GM21737 (cell line): Measurements from ENCODE around the gene MICALL2.

Experiments
- ATAC-seq: cut with Tn5 transposase; IDR thresholded peaks from one replicate; pipeline ENCODE4 v1.9.1; 2021; ENCODE audit warnings: mild to moderate bottlenecking, moderate library complexity; ENCODE audit not compliant: unreplicated experiment

The MICALL2 gene

GRCh38 chr7:1493571-1493970 is 34.3 kb upstream of the MICALL2 start:
- ATAC-seq: no peak

- no peak for ATAC-seq
Observed at GRCh38 chr7:1493129-1493528, 33.9 kb upstream of the MICALL2 start.

- ATAC-seq: no peak
Observed at GRCh38 chr7:1492640-1493039, 33.4 kb upstream of the MICALL2 start.

DNA sequence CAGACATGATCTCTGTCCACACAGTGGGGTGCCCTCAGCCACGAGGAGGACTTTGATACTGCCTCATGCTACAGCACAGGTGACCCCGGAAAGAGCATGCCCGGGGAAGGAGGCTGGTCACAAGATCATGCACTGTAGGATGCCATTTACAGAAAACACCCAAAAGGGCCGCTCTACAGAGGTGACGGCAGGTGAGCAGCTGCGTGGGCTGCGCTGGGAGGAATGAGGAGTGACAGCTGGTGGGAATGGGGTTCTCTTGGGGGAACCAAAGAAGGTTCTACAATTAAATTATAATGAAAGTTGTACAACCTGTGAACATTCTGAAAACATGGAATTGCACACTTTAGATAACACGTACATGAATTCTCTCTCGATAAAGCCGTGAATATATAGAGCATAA is 33.0 kb upstream of the MICALL2 start:
- ATAC-seq: no peak

DNA sequence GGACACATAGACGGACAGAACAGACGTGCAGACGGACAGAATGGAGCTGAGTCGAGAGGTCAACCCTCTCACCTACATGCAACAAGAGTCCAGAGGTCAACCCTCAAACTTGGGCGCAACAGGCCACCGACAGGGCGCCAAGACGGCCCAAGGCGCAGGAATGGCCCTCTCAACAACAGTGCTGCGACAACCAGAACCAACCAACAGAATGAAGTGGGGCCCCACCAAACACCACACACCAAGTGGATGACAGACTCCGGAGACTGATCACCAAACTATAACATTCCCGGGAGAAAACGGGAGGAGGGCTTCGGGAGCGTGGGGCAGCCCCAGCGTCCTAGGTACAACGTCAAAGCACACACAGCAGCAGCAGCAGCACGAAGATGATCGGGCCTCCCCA is 31.6 kb upstream of the MICALL2 start:
- no peak for ATAC-seq

DNA sequence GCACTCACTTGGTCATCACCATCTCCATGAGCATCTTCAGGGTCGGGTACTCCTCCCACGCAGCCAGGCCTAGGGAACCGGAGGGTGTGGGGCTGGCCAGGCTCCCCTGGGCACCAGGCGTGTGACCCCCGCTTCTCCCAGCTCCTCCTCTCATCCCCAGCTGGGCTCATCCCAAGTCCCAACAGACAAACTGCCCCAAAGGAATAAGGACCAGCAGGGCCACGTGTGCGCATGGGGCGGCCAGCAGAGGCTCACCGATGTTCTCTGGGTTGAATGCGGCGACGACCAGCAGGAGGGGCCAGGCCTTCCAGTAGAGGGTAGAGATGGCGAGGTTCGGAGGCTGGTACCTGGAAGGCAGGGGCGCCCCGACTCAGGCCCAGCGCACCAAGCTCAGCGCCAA is 30.1 kb upstream of the MICALL2 start:
- no peak for ATAC-seq

GRCh38 chr7:1488016-1488415 is 28.7 kb upstream of the MICALL2 start:
- ATAC-seq: no peak

- ATAC-seq: no peak
Observed at GRCh38 chr7:1487466-1487865, 28.2 kb upstream of the MICALL2 start.

DNA sequence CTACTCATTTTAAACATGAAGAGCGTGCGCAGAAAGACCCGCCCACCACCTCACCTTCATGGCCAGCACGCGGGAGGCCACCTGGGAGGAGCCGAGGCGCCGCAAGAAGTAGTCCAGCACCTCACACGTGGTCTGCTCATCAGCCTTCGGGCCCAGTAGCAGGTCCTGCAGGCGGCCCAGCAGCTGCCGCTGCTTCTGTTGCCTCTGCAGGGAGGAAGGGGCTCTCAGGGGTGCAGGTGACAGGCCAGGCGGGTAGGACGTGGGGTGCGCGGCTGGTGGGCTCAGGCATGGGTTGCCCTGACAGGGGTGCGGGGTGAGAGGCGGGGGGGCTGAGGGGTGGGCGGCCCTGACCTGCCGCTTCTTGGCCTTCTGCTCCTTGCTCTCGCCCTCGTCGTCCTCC is 27.3 kb upstream of the MICALL2 start:
- no peak for ATAC-seq

- ATAC-seq: no peak
Observed at GRCh38 chr7:1485156-1485555, 25.9 kb upstream of the MICALL2 start.

- ATAC-seq: no peak
Observed at GRCh38 chr7:1484569-1484968, 25.3 kb upstream of the MICALL2 start.

DNA sequence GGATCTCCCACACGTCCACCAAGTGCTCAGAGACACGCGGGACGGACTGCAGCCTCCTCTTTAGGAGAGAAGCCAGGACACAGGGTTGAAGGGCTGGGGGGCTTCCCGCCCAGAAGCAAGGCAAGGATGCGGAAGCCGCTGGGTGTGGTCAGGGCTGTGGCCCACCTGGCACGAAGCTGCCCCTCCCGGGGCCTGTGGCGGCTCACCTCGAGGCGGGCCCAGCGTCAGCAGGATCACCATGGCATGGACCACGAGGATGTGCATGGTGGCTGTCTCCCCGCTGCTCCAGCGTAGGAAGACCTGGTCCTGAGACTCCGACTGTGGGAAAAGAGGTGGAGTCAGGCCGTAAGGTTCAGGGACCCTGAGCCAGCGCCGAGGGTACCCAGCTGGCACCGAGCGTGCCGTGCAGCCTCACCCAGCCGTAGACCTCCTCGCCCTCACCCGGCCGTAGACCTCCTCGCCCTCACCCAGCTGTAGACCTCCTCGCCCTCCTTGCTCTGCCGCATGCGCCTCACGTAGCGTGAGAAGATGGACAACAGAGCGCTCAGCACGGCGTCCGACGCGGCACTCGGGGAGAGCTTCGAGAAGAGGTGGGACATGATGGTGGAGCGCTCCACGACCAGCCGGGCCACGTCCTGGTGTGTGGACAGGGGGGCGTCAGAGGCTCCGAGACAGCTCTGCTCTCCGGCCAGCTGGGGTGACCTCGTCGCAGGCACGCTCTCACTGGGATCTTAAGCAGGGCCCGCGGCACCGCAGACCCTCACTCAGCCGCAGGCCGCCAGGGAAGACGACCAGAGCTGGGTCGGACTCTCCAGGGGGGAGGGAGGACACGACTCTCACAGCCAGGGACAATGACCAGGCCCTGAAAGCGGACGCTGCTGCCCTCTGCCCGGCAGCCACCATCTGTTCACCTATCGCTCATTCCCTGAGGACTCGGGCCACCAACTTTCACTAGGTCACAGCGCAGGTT is 24.6 kb upstream of the MICALL2 start:
- ATAC-seq: no peak

DNA sequence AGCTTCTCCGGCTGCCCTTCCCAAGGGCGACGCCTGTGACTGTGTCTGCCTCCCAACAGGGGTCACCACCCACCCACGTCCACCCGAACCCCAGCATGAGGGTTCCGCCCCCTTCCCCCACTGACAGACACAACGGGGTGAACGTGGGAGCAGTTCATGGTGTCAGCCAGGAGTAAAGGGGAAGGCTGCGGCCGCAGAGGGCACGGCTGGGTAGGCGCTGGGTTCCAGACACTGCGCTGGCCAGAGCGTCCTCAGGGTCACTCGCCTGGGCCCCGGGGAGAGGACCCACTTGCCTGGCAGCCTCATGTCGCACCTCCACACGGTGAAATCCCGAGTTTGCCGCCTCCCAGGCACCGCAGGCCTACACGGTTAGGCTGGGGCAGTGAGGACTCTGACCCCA is 23.8 kb upstream of the MICALL2 start:
- no peak for ATAC-seq

GRCh38 chr7:1481300-1481699 is 22.0 kb upstream of the MICALL2 start:
- ATAC-seq: no peak

DNA sequence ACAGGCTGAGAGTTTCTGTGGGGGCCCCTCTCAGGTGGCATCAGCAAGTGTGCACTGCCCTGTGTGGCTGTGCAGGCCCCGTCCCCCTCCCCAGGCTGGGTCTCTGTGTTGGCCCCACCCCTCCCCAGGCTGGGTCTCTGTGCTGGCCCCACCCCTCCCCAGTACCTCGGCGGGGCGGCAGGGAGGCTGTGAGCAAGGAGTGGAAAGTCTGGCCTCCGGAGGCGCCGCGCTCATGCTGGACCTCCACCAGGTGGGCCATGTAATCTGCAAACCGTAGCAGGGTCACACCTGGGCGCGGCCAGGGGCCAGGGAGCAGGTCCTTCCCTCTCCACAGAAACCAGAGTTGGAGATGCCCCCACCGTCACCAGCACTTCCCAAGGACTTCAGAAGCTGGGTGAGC is 21.4 kb upstream of the MICALL2 start:
- no peak for ATAC-seq

DNA sequence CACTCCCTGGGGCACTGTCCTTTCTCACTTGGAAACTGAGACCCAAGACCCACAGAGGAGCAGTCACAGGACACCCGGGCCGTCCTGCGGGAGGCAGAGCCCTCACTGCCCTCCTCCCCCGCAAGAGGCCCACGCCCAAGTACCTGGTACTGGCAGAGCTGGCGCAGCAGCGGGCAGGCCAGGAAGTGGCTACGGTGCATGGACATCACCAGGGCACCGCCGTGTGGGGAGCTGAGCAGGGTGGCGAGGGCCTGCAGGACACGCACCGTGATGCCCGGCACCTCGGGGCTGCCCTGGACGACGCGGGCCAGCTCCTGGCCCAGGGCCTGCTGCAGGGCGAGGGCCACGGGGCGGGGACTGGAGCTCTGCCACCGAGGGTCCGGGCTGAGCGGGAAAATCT is 20.0 kb upstream of the MICALL2 start:
- no peak for ATAC-seq

GRCh38 chr7:1478480-1478879 is 19.2 kb upstream of the MICALL2 start:
- ATAC-seq: no peak

- ATAC-seq: no peak
Observed at GRCh38 chr7:1476859-1477258, 17.6 kb upstream of the MICALL2 start.

- ATAC-seq: no peak
Observed at GRCh38 chr7:1475991-1476390, 16.7 kb upstream of the MICALL2 start.

- no peak for ATAC-seq
Observed at GRCh38 chr7:1475393-1475792, 16.1 kb upstream of the MICALL2 start.

DNA sequence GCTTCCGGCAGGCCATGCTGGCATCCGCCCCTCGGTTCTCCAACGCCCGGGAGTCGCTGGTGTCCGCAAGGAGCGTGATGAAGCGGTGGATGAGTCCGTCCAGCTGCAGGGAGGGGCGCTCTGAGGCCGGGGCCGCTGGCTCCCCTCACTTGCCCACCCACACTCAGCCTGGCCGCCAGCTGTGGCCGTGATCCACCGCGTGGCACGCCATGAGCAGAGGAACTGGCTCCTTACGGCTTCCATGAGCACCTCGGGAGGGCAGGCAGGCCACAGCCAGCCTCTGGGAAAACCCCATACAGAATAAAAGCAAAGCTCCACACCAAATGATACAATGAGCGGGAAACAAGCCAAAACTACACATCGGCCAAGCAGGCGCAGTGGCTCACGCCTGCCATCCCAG is 15.5 kb upstream of the MICALL2 start:
- ATAC-seq: no peak

DNA sequence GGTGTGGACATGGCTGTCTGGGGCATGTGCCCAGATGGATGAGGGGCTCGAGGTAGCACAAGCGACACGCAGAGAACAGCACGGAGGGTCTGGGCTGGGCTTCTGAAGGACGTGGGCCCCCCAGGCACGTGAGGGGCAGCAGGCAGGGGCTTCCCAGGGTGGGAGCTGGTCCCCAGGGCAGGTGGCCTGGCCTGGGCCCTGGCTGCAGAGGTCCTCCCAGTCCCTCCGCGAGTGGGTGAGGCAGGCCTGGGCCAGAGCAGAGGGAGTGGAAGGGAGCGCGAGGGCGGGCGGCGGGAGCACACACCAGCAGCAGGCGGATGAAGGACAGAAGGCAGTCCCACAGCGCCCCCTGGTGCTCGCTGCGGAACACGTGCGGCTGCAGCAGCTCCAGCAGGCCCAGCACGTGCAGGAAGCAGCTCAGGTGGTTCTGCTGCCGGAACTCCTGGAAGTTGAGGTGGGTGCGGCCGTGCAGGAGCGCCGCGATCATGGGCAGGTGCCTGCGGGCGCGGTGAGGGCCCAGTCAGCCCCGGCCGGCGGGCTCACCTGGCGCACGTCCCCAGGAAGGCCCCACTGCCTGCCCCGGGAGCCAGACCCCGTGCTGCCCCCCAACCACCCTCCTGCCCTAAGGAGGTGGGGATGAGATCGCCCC is 14.7 kb upstream of the MICALL2 start:
- no peak for ATAC-seq
